Neural progenitor cell (in vitro differentiated cells): ENCODE data around the gene HOXC9. TPM values are rescaled to one million over a fixed set of nuclear protein-coding genes. Genes with fewer than 3 reads are reported as not detected.
A peak's percentile ranks its signal among the peaks of the same experiment; 100 is the strongest.

Experiments used
- DNase-seq: peaks from one replicate; pipeline ENCODE4 v3.0.0-alpha.2; 2016; ENCODE audit warnings: low spot score
- H2AFZ ChIP-seq: fragments of 200-600 bp; sonication (generic); replicated peaks from 2 replicates; pipeline ENCODE4 v1.6.1; 2016; ENCODE audit warnings: antibody characterized with exemption
- H3F3A ChIP-seq: fragments of 200-600 bp; sonication (generic); 2 replicates; pipeline ENCODE4 v1.6.1; 2016; ENCODE audit warnings: antibody characterized with exemption, low read depth
- H3K27ac ChIP-seq: fragments of 200-600 bp; sonication (generic); 2 replicates; pipeline ENCODE4 v1.5.1; 2016; ENCODE audit warnings: mild to moderate bottlenecking
- H3K27me3 ChIP-seq: fragments of 200-600 bp; sonication (generic); 2 replicates; pipeline ENCODE4 v1.6.1; 2016; ENCODE audit warnings: mild to moderate bottlenecking, moderate library complexity
- H3K36me3 ChIP-seq: fragments of 200-600 bp; sonication (generic); 2 replicates; pipeline ENCODE4 v1.5.1; 2016
- H3K4me1 ChIP-seq: fragments of 200-600 bp; sonication (generic); 2 replicates; pipeline ENCODE4 v1.6.1; 2016; ENCODE audit warnings: mixed run types
- H3K4me2 ChIP-seq: fragments of 200-600 bp; sonication (generic); 2 replicates; pipeline ENCODE4 v1.6.1; 2016
- H3K4me3 ChIP-seq: fragments of 200-600 bp; sonication (generic); 2 replicates; pipeline ENCODE4 v1.5.1; 2016
- H3K79me2 ChIP-seq: fragments of 200-600 bp; sonication (generic); 2 replicates; pipeline ENCODE4 v1.6.1; 2016; ENCODE audit warnings: low read depth
- H3K9ac ChIP-seq: fragments of 200-600 bp; sonication (generic); 2 replicates; pipeline ENCODE4 v1.6.1; 2016
- H3K9me3 ChIP-seq: fragments of 200-600 bp; sonication (generic); 2 replicates; pipeline ENCODE4 v1.5.1; 2016; ENCODE audit warnings: low read depth
- H4K20me1 ChIP-seq: fragments of 200-600 bp; sonication (generic); 2 replicates; pipeline ENCODE4 v1.6.1; 2016; ENCODE audit warnings: low read depth
- H3K27ac Mint-ChIP-seq: 3 replicates; pipeline ENCODE4 v1.8.0; 2021; ENCODE audit warnings: mixed read lengths
- H3K27me3 Mint-ChIP-seq: 2 replicates; pipeline ENCODE4 v1.8.0; 2022; ENCODE audit warnings: low read depth, mild to moderate bottlenecking, inconsistent platforms, moderate library complexity, mixed read lengths; ENCODE audit not compliant: insufficient read depth
- H3K36me3 Mint-ChIP-seq: 3 replicates; pipeline ENCODE4 v1.8.0; 2021; ENCODE audit warnings: mixed read lengths
- H3K4me1 Mint-ChIP-seq: 3 replicates; pipeline ENCODE4 v1.8.0; 2021; ENCODE audit warnings: mixed read lengths
- H3K4me3 Mint-ChIP-seq: 3 replicates; pipeline ENCODE4 v1.8.0; 2021; ENCODE audit warnings: mild to moderate bottlenecking, moderate library complexity, mixed read lengths
- H3K9me3 Mint-ChIP-seq: 3 replicates; pipeline ENCODE4 v1.8.0; 2020; ENCODE audit warnings: mixed read lengths
- CTCF ChIP-seq: fragments of 200-600 bp; sonication (generic); IDR thresholded peaks from 2 replicates; pipeline ENCODE4 v1.5.1; 2017; ENCODE audit warnings: antibody characterized with exemption, mild to moderate bottlenecking
- EZH2 ChIP-seq: fragments of 200-600 bp; sonication (generic); IDR thresholded peaks from 2 replicates; pipeline ENCODE4 v1.6.1; 2017; ENCODE audit warnings: antibody characterized with exemption, mild to moderate bottlenecking, moderate library complexity
- EZH2phosphoT487 ChIP-seq: fragments of 200-600 bp; sonication (generic); IDR thresholded peaks from 2 replicates; pipeline ENCODE4 v1.6.1; 2017; ENCODE audit warnings: antibody characterized with exemption
- total RNA-seq: library from RNA; depleted of rRNA; stranded (reverse); fragments of >200 nt; gene quantifications from 2 replicates; pipeline ENCODE4 v1.2.3, GENCODE V29; 2015; ENCODE audit warnings: low replicate concordance

The HOXC9 gene
- total RNA-seq, 1 donor from 2014 or later, result not detected

GRCh38 chr12:53994009-53994263, 6.0 kb upstream of the HOXC9 start:
- Mint-ChIP-seq H3K4me1 (peaks cover 2% of the 10 kb centered on the region), H3K27ac (no peak overlapping the region), H3K9me3 (peaks cover 8% of the 10 kb centered on the region), H3K36me3 (no peaks in the 10 kb centered on the region), H3K27me3 (peaks cover 98% of the 10 kb centered on the region), H3K4me3 (no peak overlapping the region)
- Histone ChIP-seq H3K27ac (no peak overlapping the region), H3K4me3 (no peak overlapping the region), H3K36me3 (no peaks in the 10 kb centered on the region), H4K20me1 (peaks cover 93% of the 10 kb centered on the region), H3K4me2 (no peak overlapping the region), H3K9ac (no peak overlapping the region), H3K27me3 (peaks cover 100% of the 10 kb centered on the region), H3K4me1 (no peaks in the 10 kb centered on the region), H3F3A (no peaks in the 10 kb centered on the region), H3K9me3 (no peaks in the 10 kb centered on the region), H3K79me2 (no peaks in the 10 kb centered on the region), H2AFZ (no peak overlapping the region)
- TF ChIP-seq EZH2phosphoT487, result peak; percentile 72
- peak; percentile 88 for TF ChIP-seq EZH2
- no peak for TF ChIP-seq CTCF
- no peak for DNase-seq

- no peak overlapping the region for H3K9ac ChIP-seq
- Mint-ChIP-seq H3K27me3 (peaks cover 98% of the 10 kb centered on the region), H3K9me3 (peaks cover 8% of the 10 kb centered on the region), H3K36me3 (no peaks in the 10 kb centered on the region), H3K4me3 (no peak overlapping the region), H3K4me1 (peaks cover 2% of the 10 kb centered on the region), H3K27ac (no peak overlapping the region)
- peaks cover 100% of the 10 kb centered on the region for H3K27me3 ChIP-seq
- no peak overlapping the region for H2AFZ ChIP-seq
- no peaks in the 10 kb centered on the region for H3K79me2 ChIP-seq
- H3F3A ChIP-seq, result no peaks in the 10 kb centered on the region
- no peak for DNase-seq
- no peak overlapping the region for H3K4me3 ChIP-seq
- H4K20me1 ChIP-seq, result peaks cover 93% of the 10 kb centered on the region
- H3K9me3 ChIP-seq, result no peaks in the 10 kb centered on the region
- TF ChIP-seq EZH2, result peak; percentile 89
- peak; percentile 90 for TF ChIP-seq EZH2phosphoT487
- TF ChIP-seq CTCF, result no peak
- no peak overlapping the region for H3K4me2 ChIP-seq
- H3K27ac ChIP-seq, result no peak overlapping the region
- H3K4me1 ChIP-seq, result no peaks in the 10 kb centered on the region
- H3K36me3 ChIP-seq, result no peaks in the 10 kb centered on the region
Measured at GRCh38 chr12:53994264-53995001, 5.5 kb upstream of the HOXC9 start.

- no peak overlapping the region for H3K27ac ChIP-seq
- H3K36me3 Mint-ChIP-seq, result no peaks in the 10 kb centered on the region
- no peaks in the 10 kb centered on the region for H3K79me2 ChIP-seq
- H3K4me1 Mint-ChIP-seq, result peaks cover 2% of the 10 kb centered on the region
- H3K27ac Mint-ChIP-seq, result no peak overlapping the region
- peaks cover 93% of the 10 kb centered on the region for H4K20me1 ChIP-seq
- H3K27me3 Mint-ChIP-seq, result peaks cover 98% of the 10 kb centered on the region
- DNase-seq, result no peak
- H3K27me3 ChIP-seq, result peaks cover 100% of the 10 kb centered on the region
- H3K4me3 Mint-ChIP-seq, result no peak overlapping the region
- no peaks in the 10 kb centered on the region for H3K36me3 ChIP-seq
- H3K9me3 ChIP-seq, result no peaks in the 10 kb centered on the region
- H2AFZ ChIP-seq, result no peak overlapping the region
- TF ChIP-seq EZH2, result no peak
- TF ChIP-seq CTCF, result no peak
- peak; percentile 65 for TF ChIP-seq EZH2phosphoT487
- H3K9ac ChIP-seq, result no peak overlapping the region
- no peaks in the 10 kb centered on the region for H3K4me1 ChIP-seq
- no peaks in the 10 kb centered on the region for H3F3A ChIP-seq
- no peak overlapping the region for H3K4me3 ChIP-seq
- peaks cover 5% of the 10 kb centered on the region for H3K9me3 Mint-ChIP-seq
- H3K4me2 ChIP-seq, result no peak overlapping the region
Measured at GRCh38 chr12:53995002-53995377, 5.0 kb upstream of the HOXC9 start.
